AG10803 (cell line): ENCODE measurements around the gene DNAAF9.
"Not testable (repeated sequence)": the region's sequence is repeated elsewhere in the genome, so short reads cannot be mapped to it uniquely, and the experiment has no call there.

ENCODE experiments used
- DNase-seq: peaks from one replicate; pipeline ENCODE4 v3.0.0; 2010; ENCODE audit warnings: low read depth
- H3K4me3 ChIP-seq: 2 replicates; pipeline ENCODE4 v1.5.1; 2011; ENCODE audit warnings: mild to moderate bottlenecking, low read length, control low read depth
- CTCF ChIP-seq: conservative IDR thresholded peaks from 2 replicates; pipeline ENCODE4 v1.5.1; 2011; ENCODE audit warnings: mild to moderate bottlenecking, low read length, control low read depth, inconsistent platforms

DNAAF9 gene

GRCh38 chr20:3430376-3431069 is 23.1 kb upstream of the DNAAF9 start:
- TF ChIP-seq CTCF, result no peak
- DNase-seq, result no peak
- no peak overlapping the region for H3K4me3 ChIP-seq

GRCh38 chr20:3426766-3427165 is 19.3 kb upstream of the DNAAF9 start:
- not testable (repeated sequence) for H3K4me3 ChIP-seq, DNase-seq

GRCh38 chr20:3423126-3423525 is 15.7 kb upstream of the DNAAF9 start:
- DNase-seq, result no peak
- TF ChIP-seq CTCF, result no peak
- no peak overlapping the region for H3K4me3 ChIP-seq

- TF ChIP-seq CTCF, result no peak
- H3K4me3 ChIP-seq, result no peak overlapping the region
- DNase-seq, result no peak
Observed at GRCh38 chr20:3421985-3422384, 14.5 kb upstream of the DNAAF9 start.

- no peak for TF ChIP-seq CTCF
- no peak overlapping the region for H3K4me3 ChIP-seq
- peak; percentile 87 for DNase-seq
Observed at GRCh38 chr20:3420211-3420707, 12.8 kb upstream of the DNAAF9 start.

GRCh38 chr20:3418161-3418560 is 10.7 kb upstream of the DNAAF9 start:
- H3K4me3 ChIP-seq, DNase-seq: not testable (repeated sequence)

GRCh38 chr20:3414122-3414521 is 6.7 kb upstream of the DNAAF9 start:
- H3K4me3 ChIP-seq, result no peak overlapping the region
- no peak for DNase-seq
- no peak for TF ChIP-seq CTCF

GRCh38 chr20:3413393-3413889 is 6.0 kb upstream of the DNAAF9 start:
- DNase-seq, result no peak
- no peak overlapping the region for H3K4me3 ChIP-seq
- TF ChIP-seq CTCF, result no peak
